H1 (cell line): ENCODE results near the gene DCXR. TPM values are rescaled to one million over a fixed set of nuclear protein-coding genes. Genes with fewer than 3 reads are reported as not detected.

Experiments used
- GTF2F1 ChIP-seq: IDR thresholded peaks from 2 replicates; pipeline ENCODE4 v1.6.1; 2012; ENCODE audit warnings: low read depth, low read length, improper control_type of control experiment, borderline replicate concordance
- HDAC2 ChIP-seq, 2 experiments: fragments of 300-600 bp in 1 of 2; sonication (generic) in 1 of 2; IDR thresholded peaks; 2 replicates each; pipeline ENCODE4 v1.6.1; 2011 to 2012; ENCODE audit warnings: low read depth in 2 of 2, low read length in 2 of 2, mild to moderate bottlenecking in 2 of 2, moderate library complexity in 2 of 2, borderline replicate concordance in 1 of 2, inconsistent platforms in 1 of 2
- ZNF274 ChIP-seq: IDR thresholded peaks from 2 replicates; pipeline ENCODE4 v1.7.0; 2012; ENCODE audit warnings: low read length, borderline replicate concordance; ENCODE audit errors: extremely low read depth
- polyA plus RNA-seq, 7 experiments: library from polyadenylated mRNA; depleted of rRNA in 3 of 7; stranded (reverse) in 5 of 7; unstranded in 2 of 7; fragments of >200 nt in 5 of 7; fragments of 200-250 nt in 2 of 7; gene quantifications; 1 replicate in 5 of 7; 2 replicates in 1 of 7; 4 replicates in 1 of 7; pipeline versions ENCODE4 v1.2.1 to v1.2.3, GENCODE V29; 2011 to 2013; ENCODE audit warnings: missing spikeins in 2 of 7, mixed read lengths in 2 of 7
- total RNA-seq: library from RNA; stranded (reverse); fragmentation: NEBNext Ultra II Directional; extraction: Animal tissue kit (Norgen Biotek cat#: 25700); gene quantifications from 2 replicates; pipeline ENCODE4 v1.2.1, GENCODE V29; 2021
- TF ChIP-seq, protein P1 (sequence below): IDR thresholded peaks from 2 replicates; pipeline ENCODE4 v1.6.1; 2012; ENCODE audit warnings: low read length, inconsistent platforms

DCXR gene
- total and polyA plus RNA-seq, 2 of the 8 experiments (the other 6 are each of a cell fraction or from before 2014, with no cell fraction given) = 96.3 to 212 TPM

DNA sequence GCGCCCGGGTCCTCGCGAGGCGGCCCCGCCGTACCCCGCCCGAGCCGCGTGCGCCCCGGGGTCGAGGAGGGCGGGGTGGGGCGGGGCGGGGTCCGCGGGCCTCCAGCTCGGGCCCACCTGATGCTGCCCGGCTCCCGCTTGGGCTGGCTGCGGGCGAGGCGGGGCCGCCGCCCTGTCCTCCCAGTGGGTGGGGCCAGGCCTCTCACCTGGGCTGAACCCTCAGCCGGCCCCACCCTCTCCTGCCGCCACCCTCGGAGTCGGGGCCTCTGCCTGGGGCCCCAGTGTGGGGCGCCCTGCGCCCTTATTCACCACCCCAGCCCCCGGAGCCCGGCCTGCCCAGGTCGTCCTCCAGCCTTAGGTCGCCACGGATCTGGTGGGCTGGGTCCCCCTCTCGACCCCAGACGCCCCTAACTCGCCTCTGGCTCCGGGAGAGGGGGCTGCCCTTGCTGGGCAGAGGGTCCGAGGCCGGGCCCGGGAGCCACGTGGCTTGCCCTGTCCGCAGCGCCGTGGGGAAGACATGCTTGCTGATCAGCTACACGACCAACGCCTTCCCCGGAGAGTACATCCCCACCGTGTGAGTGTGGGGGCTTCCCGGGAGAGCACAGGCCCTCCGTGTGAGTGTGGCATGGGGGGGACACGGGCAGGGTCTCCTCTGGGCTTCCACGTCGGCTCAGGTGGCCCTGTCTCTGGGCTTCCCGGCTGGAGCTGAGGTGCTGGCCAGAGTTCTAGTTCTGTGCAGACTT lies 5.4 kb downstream of the DCXR start (continued):
- TF ChIP-seq GTF2F1 (no peak), HDAC2 (IDR thresholded peaks at IDR 0.05; ENCODE audit: borderline replicate concordance in 1 of 2, low read depth in 2 of 2, low read length in 2 of 2) (no peak), ZNF274 (no peak)
- TF ChIP-seq, protein P1, sequence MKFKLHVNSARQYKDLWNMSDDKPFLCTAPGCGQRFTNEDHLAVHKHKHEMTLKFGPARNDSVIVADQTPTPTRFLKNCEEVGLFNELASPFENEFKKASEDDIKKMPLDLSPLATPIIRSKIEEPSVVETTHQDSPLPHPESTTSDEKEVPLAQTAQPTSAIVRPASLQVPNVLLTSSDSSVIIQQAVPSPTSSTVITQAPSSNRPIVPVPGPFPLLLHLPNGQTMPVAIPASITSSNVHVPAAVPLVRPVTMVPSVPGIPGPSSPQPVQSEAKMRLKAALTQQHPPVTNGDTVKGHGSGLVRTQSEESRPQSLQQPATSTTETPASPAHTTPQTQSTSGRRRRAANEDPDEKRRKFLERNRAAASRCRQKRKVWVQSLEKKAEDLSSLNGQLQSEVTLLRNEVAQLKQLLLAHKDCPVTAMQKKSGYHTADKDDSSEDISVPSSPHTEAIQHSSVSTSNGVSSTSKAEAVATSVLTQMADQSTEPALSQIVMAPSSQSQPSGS = no peak
- TF ChIP-seq, all 59 proteins: peak for 4
